ENCODE measurements around the gene TMEM204. TPM values are rescaled to one million over a fixed set of nuclear protein-coding genes. Genes with fewer than 3 reads are reported as not detected.

TMEM204 gene
- total and polyA plus RNA-seq, 9 donors: 6.5 to 35.5 (median 13.8) TPM

- no peak overlapping the region for H3K27ac ChIP-seq
- no peaks in the 10 kb centered on the region for H3K36me3 ChIP-seq
Measured at GRCh38 chr16:1557576-1557975, 24.1 kb downstream of the TMEM204 start.

GRCh38 chr16:1559446-1559975 lies 26.0 kb downstream of the TMEM204 start:
- no peaks in the 10 kb centered on the region for H3K9me3 ChIP-seq
- no peak overlapping the region for H3K27ac ChIP-seq
- H3K4me3 ChIP-seq: no peak overlapping the region
- H3K27me3 ChIP-seq: no peaks in the 10 kb centered on the region
- DNase-seq: no peak
- WGBS, 3 donors: 89 to 91% (median 89%) methylated on average over 18 of the region's 18 CpGs
- H3K36me3 ChIP-seq: no peaks in the 10 kb centered on the region
- TF ChIP-seq CTCF (IDR thresholded peaks at IDR 0.05) (no peak), EP300 (IDR thresholded peaks at IDR 0.05) (no peak), POLR2A (IDR thresholded peaks at IDR 0.05) (no peak)
- no peaks in the 10 kb centered on the region for H3K4me1 ChIP-seq (ENCODE audit: insufficient read depth)
- intact Hi-C loops (cut with DNase I): no loop called here

More at GRCh38 chr16:1557576-1557975, 24.1 kb downstream of the TMEM204 start:
- Histone ChIP-seq H3K4me1 (ENCODE audit: insufficient read depth) (no peaks in the 10 kb centered on the region), H3K27me3 (no peaks in the 10 kb centered on the region), H3K4me3 (no peak overlapping the region), H3K9me3 (no peaks in the 10 kb centered on the region)
- intact Hi-C loops (cut with DNase I): no loop called here
- no peak for DNase-seq
- WGBS, 3 donors: 84 to 91% (median 89%) methylated on average over 11 of the region's 11 CpGs
- TF ChIP-seq CTCF (IDR thresholded peaks at IDR 0.05) (no peak), EP300 (IDR thresholded peaks at IDR 0.05) (no peak), POLR2A (IDR thresholded peaks at IDR 0.05) (no peak)

- no peak for DNase-seq
- Histone ChIP-seq H3K27me3 (no peaks in the 10 kb centered on the region), H3K9me3 (no peaks in the 10 kb centered on the region), H3K4me1 (ENCODE audit: insufficient read depth) (no peaks in the 10 kb centered on the region), H3K36me3 (no peaks in the 10 kb centered on the region), H3K4me3 (no peak overlapping the region), H3K27ac (no peak overlapping the region)
- 82 to 86% (median 83%) methylated on average over 15 of the region's 15 CpGs for WGBS, 3 donors
- intact Hi-C loops (cut with DNase I): no loop called here
- TF ChIP-seq EP300 (IDR thresholded peaks at IDR 0.05): no peak
- TF ChIP-seq POLR2A (IDR thresholded peaks at IDR 0.05): no peak
- no peak for TF ChIP-seq CTCF (IDR thresholded peaks at IDR 0.05)
Measured at GRCh38 chr16:1560153-1560552, 26.7 kb downstream of the TMEM204 start.

GRCh38 chr16:1560866-1561265 lies 27.4 kb downstream of the TMEM204 start:
- Histone ChIP-seq H3K27me3 (no peaks in the 10 kb centered on the region), H3K27ac (no peak overlapping the region), H3K4me1 (ENCODE audit: insufficient read depth) (no peaks in the 10 kb centered on the region), H3K9me3 (no peaks in the 10 kb centered on the region), H3K36me3 (no peaks in the 10 kb centered on the region), H3K4me3 (no peak overlapping the region)
- DNase-seq: no peak
- 83 to 87% (median 85%) methylated on average over 12 of the region's 12 CpGs for WGBS, 3 donors
- intact Hi-C loops (cut with DNase I): no loop called here
- no peak for TF ChIP-seq POLR2A (IDR thresholded peaks at IDR 0.05)
- TF ChIP-seq CTCF (IDR thresholded peaks at IDR 0.05): no peak
- no peak for TF ChIP-seq EP300 (IDR thresholded peaks at IDR 0.05)

Measured in ovary (tissue), 9 donors.